ENCODE results near the gene CLIP3.
"Not testable (repeated sequence)": the region's sequence is repeated elsewhere in the genome, so short reads cannot be mapped to it uniquely, and the experiment has no call there.

The CLIP3 gene

GRCh38 chr19:36006955-36007354, 25.7 kb downstream of the CLIP3 start:
- DNase-seq, result no peak

DNA sequence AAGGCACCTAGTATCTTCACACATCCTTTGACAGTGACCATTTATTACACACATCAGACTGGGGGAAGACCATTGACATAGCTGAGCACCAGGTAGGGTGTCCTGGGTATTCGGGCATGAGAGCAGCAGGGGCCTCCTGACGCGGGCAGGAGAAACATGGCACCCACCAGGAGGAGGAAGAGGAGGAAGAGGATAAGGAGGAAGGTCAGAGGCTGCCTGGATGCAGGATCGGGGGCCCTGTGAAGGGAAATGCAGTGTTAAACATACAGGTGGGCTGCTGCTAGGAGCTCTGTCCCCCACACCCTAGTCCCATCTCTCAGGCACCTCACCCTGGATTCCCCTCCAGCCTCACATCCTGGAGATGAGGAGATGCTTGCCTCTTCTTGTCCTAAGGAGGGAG, 29.4 kb downstream of the CLIP3 start:
- DNase-seq, result no peak

GRCh38 chr19:36001605-36002004, 31.1 kb downstream of the CLIP3 start:
- no peak for DNase-seq

- DNase-seq, result no peak
Observed at GRCh38 chr19:35996777-35997176, 35.9 kb downstream of the CLIP3 start.

GRCh38 chr19:35995048-35995993, 37.4 kb downstream of the CLIP3 start, which contains the start of gene SDHAF1:
Gene SDHAF1, plus strand, starts transcription at chr19:35995188. Its CDS starts 87 bp downstream, at chr19:35995275.
- peak; percentile 95 for DNase-seq

- DNase-seq, result peak; percentile 59
Observed at GRCh38 chr19:35993923-35994598, 38.6 kb downstream of the CLIP3 start.

DNA sequence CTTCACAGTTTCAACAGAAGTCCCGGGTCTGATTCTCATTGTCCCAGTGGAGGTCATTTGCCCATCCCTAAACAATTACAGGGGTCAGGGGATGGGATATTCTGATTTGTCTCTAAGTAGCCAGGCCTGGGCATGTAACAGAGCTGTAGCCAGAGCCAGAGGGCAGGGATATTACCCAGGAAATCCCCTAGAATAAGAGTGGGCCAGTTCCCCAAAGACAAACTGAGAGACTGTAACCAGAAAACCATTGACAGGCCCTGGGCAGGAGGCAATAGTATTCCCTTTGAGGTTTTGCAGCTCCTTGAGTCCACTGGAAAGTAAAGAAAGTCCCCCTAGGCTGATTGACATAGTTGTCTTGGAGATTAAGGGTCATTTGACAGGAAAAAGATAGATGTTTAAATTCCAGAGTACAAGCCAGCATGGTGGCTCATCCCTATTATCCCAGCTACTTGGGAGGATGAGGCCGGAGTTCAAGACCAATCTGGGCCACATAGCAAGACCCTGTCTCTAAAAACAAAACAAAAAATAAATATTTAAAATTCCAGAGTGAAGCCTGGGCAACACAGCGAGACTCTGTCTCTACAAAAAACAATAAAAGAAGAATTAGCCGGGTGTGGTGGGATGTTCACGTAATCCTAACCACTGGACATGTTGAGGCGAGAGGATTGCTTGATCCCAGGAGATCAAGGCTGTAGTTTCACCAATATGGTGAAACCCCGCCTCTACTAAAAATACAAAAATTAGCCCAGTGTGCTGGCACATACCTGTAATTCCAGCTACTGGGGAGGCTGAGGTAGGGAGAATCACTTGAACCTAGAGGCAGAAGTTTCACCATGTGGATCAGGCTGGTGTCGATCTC, 39.5 kb downstream of the CLIP3 start:
- DNase-seq, result no peak

DNA sequence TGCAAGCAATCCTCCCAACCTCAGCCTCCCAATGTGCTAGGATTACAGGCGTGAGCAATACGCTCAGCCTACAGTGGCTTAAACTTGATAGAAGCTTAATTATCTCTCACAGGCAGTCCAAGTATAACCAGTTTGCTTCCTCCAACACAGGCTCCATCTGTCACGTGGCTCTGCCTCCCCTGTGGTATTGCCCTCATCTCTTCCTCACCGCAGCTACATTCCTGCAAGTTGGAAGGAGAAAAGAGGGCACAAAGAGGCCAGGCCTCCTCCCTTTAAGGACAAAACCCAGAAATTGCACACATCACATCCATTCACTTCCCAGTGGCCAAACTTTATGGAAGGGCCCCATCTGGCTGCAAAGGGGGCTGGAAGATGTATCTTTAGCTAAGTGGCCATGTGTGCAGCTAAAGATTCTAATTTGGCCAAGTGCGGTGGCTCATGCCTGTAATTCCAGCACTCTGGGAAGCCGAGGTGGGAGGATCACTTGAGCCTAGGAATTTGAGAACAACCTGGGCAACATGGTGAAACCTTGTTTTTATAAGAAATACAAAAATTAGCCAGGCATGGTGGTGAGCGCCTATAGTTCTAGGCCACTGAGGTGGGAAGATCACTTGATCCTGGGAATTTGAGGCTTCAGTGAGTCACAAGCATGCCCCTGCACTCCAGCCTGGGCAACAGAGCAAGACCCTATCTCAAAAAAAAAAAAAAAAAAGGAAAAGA, 40.8 kb downstream of the CLIP3 start:
- no peak for DNase-seq

- DNase-seq, result no peak
Observed at GRCh38 chr19:35990771-35991730, 41.6 kb downstream of the CLIP3 start.

DNA sequence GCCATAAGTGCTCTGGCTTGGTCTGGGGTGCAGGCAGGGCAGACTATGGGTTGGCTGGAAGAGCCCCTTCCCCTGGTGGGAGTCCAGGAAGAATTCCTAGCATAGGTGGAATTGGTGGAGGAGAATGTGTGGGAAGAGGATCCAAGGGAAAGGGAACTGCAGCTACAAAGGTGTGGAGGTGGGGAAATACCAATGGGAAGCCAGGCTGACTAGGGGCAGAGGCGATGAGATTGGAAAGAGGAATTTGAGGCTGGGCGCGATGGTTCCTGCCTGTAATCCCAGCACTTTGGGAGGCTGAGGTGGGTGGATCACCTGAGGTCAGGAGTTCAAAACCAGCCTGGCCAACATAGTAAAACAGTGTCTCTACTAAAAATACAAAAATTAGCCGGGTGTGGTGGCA, 42.5 kb downstream of the CLIP3 start:
- DNase-seq, result no peak

DNA sequence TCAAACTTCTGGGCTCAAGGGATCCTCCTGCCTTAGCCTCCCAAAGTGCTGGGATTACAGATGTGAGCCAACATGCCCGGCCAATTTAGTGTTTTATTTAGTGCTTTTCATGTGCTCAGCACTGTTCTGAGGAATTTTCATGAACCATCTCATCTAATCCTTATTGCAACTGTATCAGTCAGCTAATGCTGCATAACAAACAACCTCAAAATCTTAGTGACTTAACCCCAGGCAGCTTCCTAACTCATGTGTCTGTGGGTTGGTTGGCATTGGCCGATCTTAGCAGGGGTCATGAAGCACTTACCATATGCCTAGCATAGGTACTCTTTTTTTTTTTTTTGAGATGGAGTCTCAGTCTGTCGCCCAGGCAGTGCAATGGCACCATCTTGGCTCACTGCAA, 43.8 kb downstream of the CLIP3 start:
- DNase-seq, result no peak

- peak; percentile 44 for DNase-seq
Observed at GRCh38 chr19:35987571-35987896, 45.1 kb downstream of the CLIP3 start.

- peak; percentile 40 for DNase-seq
Observed at GRCh38 chr19:35986664-35987570, 45.8 kb downstream of the CLIP3 start.

DNA sequence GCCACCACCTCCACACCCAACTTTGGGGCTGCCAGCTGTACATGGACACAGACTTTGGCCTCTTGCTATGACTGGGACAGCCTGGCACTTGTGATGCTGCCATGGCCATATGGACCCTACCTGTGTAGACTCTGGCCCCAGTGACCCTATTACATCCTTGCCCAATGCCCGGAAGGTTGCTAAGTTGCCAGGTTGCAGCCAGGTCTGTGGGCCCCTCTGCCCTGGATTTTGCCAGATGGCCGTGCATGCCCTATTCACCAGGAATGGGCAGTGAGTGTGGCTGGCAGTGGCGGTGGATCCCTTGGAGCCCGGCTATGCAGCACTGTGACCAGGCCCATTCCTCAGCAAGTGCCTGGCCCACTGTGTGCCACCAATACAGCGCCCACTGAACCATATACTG, 46.6 kb downstream of the CLIP3 start:
- DNase-seq, result no peak

- no peak for DNase-seq
Observed at GRCh38 chr19:35983177-35983576, 49.5 kb downstream of the CLIP3 start.

DNA sequence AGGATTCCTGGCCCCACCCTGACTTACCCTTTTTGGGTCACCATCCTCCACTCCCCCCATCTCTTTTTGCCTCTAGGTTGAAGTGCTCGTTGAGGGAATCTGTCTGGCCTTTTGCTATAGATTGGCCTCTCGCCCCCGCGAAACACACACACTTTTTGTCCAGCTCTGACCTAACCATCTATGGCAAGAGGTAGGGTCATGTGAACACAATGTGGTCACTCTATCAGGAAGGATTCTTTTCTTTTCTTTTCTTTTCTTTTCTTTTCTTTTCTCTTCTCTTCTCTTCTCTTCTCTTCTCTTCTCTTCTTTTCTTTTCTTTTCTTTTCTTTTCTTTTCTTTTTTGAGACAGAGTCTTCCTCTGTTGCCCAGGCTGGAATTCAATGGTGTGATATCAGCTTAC, 51.7 kb downstream of the CLIP3 start:
- not testable (repeated sequence) for DNase-seq

DNA sequence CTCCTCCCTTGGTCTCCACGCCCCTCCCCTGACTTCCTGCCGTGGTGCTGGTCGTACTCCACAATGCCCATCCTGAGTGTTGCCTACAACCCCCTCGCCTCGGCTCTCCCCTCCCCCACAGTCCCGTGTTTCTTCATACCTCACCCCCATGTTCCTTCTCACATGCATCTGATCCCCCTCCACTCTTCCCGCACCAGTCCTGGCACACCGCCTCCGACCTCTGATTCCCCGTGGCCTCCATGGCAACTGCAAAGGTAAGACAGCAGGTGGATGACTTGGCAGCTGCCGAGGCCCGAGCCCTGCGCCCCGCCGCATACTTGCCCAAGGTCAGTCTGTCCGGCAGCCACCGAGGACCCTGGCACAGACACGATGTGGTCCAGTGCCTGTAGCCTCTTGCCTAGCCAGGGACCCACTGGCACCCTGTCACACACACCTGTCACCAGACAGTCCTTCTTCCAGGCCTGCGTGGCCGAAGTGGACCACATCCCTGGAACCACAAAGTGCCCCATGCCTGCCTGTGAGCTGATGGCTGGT, 53.8 kb downstream of the CLIP3 start:
- no peak for DNase-seq

- no peak for DNase-seq
Observed at GRCh38 chr19:35978271-35978670, 54.4 kb downstream of the CLIP3 start.

DNA sequence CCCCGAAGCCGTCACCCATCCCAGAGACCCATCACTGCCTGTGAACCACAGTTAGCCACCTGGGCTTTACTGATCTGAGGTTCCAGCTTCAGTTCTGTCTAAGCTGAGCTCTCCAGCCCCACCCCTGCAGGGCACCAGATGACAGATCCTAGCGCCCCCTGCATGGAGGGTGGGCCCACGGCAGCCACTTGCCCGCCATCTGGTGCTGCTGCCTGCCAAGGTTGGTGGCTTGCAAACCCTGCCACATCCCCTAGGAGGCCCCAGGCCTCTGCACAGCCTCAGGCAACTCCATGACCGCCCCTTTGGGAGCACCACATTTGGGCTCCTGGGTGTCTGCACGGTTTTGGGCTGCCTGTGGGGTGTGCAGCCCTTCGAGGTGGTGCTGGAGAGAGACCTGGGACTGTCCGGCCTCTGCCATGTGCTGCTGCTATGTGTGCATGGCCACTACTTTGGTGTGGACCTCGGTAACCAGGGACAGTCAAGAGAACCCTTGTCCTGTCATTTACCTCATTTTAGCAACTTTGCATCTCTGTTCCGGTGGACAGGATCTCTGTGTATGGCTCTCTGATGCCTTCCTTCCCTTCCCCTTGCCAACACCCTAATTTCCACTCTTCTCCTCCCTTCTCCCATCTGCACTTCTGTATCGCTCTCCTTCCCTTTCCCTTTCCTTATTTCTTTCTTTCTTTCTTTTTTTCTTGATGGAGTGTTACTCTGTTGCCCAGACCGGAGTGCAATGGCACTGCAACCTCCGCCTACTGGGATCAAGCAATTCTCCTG, 55.0 kb downstream of the CLIP3 start:
- DNase-seq, result peak; percentile 33
